GM18519 (cell line): ENCODE results near the gene PHACTR3.

Experiments used
- ATAC-seq: cut with Tn5 transposase; IDR thresholded peaks from one replicate; pipeline ENCODE4 v1.9.1; 2021; ENCODE audit warnings: mild to moderate bottlenecking, moderate library complexity; ENCODE audit not compliant: unreplicated experiment, low FRiP score

Gene PHACTR3

DNA sequence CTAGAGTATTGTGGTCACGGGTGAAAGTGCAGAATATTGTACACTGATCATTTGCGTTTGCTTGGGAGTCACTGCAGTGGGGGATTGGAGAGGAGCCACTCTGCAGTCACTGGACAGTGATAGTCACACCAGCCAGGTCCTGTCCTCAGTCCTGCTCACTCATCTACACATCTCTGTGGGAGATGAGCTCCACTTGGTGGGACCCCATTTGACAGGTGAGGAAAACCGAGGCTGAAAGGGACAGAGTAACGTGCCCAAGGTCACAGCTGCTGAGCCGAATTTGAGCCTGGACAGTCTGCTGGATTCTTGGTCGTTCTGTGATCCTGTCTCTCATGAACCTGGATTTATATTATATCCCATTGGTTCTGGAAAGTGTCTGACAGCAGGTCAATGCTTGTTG, 17.7 kb upstream of the PHACTR3 start:
- no peak for ATAC-seq

DNA sequence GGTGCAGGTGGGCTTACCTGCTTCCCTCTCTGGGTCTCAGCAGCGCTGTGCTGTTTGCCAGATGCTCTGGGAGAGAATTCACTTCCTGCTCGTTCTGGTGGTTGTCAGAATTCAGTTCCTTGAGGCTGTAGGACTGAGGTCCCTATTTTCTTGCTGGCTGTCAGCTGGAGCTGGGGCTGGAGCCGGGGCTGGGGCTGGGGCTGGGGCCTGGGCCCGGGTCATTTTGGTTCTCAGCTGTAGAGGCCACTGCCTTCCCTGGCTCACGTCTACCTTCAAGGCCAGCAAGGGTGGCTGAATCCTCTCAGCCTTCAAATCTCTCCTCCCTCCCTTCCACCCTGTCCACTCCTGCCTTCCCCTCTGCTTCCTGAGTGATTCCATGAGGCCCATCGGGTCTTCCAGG, 16.8 kb upstream of the PHACTR3 start:
- no peak for ATAC-seq

DNA sequence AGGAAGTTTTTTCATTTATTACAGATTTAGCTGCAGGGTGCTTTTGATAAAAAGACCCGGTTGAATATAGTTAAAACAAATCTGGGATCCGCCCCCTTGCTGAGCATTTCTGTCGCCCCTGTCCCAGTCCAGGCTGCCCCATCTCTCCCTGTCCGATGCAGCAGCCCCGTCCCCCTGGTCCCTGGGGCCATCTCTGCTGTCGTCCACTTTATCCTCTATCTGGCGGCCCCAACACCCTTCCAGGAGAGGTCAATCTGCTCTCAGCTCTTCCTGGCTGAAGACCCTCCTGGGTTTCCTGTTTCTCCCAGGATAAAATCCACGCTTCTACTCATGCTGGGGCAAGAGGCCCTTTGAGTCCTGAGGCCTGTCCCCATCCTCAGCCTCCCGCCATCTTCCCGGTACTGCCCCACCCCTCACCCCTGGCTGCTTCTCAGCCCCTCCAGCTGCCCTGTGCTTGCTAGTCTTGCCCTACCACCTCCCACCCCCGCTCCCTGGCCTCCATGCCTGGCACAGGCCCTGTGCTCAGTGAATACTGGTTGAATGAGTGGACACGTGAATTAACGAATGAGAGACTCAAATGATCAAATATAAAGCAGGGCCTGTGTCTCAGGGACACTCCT, 16.0 kb upstream of the PHACTR3 start:
- ATAC-seq: no peak

DNA sequence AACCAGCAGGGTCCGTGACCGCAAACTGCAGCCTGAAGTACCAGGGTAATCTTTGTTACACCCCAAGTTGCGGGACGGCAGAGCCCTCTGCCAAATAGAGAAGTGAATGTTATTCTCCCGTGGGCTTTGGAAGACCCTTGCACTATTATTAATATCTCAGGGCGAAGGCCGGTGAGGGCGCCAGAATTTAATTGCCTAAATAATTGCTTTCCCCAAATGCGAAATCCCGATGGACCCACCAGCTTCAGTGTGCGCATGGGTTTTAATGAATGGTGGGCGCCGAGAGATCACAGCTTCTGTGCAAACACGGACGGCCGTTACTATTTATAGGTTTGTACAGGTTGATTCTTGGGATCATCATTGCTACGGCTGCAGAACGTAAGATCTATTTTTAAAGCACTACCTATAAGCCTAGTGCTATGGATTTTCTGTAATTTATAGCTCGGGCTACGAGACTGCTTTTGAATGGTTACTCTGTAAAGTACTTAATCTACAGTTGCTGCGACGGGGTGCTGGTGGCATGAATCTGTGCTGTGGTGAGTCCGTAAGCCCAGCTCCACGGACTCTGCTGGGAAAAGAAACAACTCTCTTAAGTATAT, 15.2 kb upstream of the PHACTR3 start:
- no peak for ATAC-seq

DNA sequence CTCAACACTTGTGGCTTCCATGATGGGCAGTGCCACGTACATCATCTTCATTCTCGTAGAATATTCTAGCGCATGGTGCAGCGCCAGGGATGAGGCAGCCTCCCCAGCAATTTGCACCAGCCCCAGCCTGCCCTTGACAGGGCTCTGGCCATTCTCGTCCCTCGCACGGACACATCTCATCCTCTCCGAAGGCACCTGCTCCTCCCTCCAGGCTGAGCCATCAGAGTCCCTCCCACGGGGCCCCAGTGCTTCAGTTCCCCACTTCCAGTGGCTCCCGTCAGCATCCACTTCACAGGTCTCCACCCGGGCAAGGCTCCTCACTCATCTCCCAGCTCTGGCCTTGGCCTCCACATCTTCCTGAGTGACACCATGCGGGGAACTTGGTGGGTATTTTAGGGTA, 13.3 kb upstream of the PHACTR3 start:
- ATAC-seq: no peak

DNA sequence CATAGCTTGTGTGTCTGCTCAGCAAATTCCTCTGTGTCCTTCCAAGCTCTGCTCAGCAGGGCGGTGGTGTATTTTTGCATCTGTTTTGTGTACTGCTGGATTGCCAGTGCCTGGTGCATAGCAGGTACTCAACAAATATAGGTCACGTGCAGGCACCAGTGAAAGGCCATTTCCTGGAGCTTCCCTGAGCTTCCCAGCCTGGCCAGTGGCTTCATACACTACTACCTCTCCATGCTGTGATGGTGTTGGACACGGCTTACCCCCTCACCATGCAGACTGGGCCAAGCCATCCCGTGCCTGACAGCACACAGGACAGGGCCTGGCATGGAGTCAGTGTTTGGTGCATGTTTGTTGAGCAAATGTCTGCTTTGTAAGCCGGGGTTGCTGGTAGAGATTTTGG, 7.7 kb upstream of the PHACTR3 start:
- no peak for ATAC-seq

DNA sequence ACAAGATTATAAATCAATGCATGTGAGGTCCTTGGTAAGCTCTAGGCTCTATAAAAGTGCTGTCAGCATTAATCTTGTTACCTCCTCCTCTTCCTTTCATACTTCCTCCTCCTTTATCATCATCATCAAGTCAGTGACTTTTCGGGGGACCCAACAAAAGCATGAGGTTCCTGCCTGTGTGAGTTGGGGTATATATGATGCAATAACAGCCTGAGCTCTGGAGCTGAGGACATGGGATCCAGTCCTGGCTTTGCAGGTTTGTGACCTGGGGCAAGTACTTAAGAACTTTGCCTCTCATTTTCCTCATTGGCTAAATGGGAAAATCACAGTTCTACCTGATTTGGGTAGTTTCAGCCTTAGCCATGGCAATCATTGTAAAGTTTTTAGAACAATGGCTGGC, 7.1 kb upstream of the PHACTR3 start:
- ATAC-seq: no peak

DNA sequence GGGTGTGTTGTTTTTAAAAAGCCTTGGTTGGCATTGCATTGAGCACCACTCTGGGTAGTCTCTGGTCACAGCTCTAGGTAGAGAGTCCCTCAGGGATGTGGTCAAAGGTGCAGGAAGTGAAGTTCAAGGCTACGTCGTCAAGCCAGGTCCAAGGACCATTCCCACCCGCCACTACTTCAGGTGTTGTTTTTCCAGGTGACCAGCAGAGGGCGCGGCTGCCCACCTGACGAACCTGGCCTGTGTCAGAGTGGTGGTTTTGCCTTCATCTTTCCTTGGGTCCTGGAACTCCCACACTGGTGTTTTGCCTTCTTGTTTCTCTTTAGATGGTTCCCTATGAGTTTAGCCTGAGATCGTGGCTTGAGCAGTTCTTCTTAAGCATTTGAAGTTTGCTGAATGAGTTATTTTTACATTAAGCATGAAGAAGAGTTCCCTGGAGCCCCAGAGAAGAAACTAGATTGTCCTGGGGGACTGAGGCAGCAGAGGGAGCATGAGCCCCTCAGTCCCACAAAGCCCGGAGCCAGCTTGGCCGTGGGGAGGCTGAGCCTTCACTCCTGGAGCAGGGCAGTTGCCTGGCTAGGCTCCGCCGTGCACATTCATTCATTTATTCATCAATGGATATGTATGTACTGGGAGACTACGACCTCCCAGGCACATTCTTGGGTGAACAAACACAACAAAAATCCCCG, 5.6 kb upstream of the PHACTR3 start:
- ATAC-seq: no peak

DNA sequence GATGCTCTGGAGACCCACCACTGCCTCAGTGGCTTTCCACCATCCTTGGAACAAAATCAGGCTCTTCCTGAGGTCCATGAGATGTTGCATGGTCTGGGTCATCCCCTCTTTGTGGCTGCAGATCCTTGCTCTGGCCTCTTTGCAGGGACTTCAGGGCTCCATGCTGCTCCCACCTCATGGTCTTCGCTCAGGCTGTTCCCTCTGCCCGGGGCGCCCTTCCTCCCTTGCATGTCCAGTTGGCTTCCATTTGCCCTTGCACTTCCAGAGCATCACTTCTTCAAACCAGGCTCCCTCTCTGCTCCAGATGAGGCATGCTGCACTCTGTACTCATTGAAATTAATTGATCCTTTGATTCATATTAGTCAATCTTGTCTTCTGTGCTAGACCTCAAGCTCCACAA, 4.4 kb upstream of the PHACTR3 start:
- ATAC-seq: no peak

DNA sequence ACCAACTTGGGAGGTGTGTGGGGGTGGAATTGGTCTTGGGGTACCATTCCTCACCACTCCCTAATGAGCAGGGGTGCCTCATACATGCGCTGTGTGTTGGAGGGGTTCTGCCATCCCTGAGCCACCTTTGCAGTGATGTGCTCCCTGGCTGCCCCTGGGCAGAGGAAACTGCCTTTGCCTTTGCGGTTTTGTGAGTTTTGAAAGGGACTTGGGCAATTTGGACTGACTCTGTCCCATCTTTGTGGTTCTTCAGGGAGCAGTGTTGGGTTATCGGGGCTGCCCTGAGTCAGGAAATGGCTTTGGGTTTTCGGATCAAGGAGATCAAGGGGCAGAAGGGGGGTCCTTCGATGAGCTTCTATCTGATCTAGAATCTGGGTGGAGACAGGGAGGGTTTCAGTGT, 3.9 kb upstream of the PHACTR3 start:
- no peak for ATAC-seq

DNA sequence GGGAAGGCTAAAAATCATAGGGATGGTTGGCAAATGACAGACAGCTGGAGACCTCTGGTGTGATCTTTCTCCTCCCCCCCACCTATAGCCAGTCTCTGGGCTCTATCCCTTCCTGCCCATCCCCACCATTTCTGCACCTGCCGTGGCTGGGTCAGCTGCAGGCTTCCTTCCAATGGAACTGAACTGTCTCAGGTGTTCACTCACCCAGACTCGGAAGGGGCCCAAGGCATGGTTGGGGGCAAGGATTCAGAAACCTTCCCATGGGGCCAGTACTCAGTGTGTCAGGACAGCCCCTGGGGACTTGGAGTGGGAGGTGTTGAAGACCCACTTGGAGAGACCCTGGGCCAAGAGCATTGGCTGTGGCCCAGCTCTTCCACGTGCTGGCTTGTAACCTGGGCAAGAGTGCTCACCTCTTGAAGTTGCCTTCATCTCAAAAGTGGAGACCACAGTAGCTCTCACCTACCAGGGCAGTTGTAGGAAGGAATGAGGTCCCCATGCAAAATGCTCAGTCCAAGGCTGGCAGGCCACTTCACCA, 1.7 kb upstream of the PHACTR3 start:
- no peak for ATAC-seq

DNA sequence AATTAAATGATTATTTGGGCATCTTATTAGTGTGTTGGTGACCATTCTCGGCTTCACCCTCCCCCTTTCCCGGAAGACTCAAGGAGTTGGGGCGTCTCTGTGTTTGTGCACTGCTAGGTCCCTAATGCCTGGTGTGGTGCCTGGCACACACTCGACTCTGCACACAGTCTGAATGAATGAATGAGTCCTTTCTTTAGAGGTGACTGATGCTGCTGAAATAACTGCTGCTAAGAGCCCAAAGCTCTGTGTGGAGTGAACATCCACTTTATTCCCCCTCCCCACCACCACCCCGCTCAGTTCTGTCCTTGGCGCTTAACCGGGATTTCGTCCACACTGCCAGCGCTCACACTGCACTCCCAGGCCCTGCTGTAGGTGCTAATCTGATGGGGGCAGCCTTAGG, 1.2 kb upstream of the PHACTR3 start:
- ATAC-seq: no peak

DNA sequence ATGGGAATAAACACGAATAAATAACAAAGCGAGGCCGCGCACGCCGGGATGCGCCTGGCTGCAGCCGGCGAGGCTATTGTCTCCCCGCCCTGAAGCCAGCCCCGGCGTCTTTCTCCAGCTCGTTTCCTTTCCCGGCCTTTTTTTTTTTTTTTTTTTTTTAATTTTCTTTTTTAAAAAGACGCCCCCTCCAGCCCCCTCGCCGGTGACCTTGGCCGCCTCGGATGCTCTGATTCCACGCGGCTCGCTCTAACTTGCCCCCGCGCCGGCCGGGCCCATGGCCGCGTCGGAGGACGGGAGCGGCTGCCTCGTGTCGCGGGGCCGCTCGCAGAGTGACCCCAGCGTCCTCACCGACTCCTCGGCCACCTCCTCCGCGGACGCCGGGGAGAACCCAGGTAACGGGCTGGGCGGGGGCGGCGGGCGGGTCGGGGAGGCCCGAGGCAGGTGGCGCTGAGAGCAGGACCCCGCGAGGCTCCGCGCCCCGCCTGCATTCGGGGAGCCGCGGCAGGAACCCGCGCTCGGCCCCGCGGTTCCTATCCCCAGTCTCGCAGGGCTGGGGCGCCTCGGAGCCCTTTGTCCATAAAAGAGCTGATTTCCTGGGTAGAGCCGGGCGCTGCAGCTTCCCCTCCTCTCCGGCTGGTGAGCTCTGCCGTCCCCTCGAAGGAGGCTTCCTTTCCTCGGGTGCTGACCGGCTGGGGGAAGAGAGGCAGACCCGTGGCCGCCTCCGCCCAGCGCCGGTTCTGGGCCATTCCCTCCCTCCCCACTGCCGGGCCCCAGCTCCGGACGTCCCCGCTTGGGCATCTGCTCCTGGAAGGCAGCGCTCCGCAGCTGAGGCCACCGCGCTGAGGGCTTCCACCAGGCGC, 631 bp downstream of the PHACTR3 start:
- ATAC-seq: no peak

DNA sequence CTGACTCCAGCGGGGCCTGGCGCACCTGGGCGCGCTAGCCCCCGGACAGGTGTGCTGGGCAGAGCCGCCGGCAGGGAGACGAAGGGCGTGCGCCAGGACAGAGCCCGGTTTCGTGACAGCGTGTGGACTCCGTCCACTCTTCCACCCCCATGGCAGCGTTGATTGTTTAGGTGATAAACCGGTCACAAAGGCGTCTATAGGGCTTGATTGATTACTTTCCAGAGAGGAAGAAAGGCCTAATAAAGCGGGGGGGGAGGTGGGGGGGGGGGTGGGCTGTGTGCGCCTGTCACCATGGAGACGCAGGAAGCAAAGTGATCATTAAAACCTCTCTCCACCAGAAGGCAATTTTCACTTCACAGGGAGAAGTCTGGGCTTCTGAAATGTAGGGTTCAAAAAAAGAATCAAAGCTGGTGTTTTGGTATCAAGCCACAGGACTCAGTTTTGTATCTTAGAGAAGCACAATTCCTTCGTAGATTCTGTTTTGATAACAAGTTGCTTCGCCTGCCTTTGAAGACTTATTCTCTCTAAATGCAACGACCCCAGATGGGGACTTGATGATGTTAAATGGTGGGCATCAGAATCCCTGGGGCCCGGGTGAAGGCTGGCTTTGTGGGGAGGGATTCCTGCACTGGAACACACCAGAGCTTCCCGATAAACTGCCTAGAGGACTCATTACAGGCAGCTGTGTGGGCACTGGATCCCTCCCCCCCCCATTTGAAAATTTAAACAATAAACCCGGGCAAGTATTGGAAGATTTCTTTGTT, 1.4 kb downstream of the PHACTR3 start:
- ATAC-seq: no peak

DNA sequence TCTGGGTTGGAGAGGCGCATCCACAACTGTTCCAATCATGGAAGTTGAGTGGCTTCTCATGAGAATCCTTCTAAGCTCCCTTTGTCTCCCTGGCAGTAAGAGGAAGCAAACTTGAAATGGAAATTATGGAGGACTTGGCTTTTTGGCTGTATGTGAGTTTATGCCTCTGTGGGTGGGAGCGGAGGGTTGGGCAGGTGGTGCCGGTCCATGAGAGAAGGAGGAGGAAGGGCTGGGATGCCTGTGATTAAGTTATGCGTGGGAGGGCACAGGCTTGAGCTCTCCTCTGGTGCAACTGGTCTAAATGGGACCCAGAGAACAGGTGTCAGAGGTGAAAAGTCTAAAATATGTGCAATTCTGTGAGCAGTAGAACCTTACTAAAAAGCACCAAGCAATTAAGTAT, 2.2 kb downstream of the PHACTR3 start:
- no peak for ATAC-seq

DNA sequence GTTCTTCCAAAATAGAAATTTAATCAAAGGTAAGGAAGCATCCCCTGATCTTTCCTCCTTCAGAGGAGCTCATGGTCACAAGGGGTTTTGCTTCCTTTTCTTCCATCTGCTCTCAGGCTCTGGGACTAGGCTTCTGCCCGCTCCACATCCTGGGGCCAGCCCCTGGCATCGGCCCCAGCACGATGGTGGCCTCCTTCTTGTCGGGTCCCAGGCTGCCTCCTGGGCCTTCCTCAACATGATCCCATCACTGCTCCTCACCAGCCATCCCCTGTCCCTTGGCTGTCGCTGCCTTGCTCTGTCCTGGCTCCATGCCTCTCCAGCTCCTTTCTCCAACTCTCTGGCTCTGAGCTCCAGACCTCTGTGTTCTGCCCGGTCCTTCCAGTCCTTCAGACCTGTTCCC, 4.1 kb downstream of the PHACTR3 start:
- ATAC-seq: no peak

DNA sequence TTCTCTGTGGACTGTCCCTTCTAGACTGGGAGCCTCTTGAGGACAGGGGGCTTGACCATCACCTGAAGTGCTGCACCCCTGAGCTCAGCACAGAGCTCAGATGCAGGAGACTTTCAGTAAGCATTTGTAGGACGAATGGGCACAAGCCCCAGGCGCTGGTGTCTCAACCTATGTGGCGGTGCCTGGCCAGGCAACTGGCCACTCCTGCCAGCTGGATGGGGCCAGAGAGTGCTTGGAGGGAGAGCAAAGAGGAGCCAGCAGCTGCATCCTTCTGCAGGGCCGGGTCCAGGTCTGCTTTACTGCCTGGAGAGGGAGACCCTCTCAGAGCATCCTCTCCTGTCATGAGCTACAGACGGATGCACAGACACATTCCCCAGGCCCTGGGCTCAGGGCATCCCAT, 4.5 kb downstream of the PHACTR3 start:
- no peak for ATAC-seq

DNA sequence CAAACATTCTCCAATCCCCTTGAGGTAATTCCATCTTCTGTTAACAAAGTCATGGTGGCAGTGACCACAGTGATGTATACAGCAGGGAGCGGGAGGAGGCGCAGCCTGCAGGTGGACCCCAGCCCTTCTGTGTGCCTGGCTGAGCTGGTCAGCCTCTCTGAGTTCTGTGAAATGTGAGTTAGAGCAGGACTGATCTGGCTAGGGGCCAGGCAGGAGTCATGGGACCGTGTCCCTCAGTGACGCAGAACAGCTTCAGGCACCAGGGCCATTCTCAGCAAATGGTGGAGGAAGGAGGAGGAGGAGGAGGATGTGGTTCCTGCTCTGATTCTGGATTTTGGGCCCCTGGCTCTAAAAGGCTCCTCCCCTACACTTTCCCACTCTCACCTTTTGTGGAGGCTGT, 6.9 kb downstream of the PHACTR3 start:
- ATAC-seq: no peak

DNA sequence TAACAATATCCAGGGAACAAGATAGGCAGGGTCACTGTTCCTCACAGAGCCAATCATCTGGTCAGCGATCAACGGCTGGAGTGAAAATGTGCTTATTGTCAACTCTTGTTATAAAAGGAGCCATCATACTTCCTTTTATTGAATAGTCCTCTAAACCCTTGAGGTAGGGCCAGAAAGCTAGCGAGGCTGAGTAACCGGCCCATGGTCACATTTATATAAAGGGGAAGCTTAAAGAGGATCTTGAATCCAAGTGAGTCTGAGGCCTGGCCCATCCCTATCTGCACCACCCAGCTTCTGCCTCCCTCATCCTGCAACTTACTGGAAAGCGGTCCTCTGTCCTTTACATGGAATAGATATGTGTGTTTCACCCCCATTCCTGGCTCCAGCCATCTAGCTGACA, 9.5 kb downstream of the PHACTR3 start:
- ATAC-seq: no peak

DNA sequence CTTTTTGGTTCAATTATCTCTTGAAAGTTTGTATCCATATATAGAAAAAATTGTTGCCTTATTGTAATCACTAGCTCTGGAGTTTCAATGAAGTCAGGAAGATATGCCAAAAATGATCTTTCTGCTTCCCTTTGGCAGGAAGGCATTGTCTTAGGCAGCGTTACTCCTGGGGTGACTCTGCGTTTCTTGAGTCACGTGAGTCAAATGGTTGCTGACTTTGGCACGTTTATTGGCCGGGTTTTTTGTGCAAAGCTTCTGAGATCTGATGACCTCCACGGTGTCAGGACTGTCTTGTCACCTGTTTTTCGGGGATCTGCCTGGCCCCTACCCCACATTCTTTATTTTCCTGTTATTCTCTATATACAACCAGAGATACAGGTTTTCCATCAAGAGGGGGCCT, 10.4 kb downstream of the PHACTR3 start:
- no peak for ATAC-seq
